ENCODE data around the gene TRAT1.

The TRAT1 gene

GRCh38 chr3:108833611-108834010 lies 11.0 kb downstream of the TRAT1 start:
- TF ChIP-seq, protein P1, sequence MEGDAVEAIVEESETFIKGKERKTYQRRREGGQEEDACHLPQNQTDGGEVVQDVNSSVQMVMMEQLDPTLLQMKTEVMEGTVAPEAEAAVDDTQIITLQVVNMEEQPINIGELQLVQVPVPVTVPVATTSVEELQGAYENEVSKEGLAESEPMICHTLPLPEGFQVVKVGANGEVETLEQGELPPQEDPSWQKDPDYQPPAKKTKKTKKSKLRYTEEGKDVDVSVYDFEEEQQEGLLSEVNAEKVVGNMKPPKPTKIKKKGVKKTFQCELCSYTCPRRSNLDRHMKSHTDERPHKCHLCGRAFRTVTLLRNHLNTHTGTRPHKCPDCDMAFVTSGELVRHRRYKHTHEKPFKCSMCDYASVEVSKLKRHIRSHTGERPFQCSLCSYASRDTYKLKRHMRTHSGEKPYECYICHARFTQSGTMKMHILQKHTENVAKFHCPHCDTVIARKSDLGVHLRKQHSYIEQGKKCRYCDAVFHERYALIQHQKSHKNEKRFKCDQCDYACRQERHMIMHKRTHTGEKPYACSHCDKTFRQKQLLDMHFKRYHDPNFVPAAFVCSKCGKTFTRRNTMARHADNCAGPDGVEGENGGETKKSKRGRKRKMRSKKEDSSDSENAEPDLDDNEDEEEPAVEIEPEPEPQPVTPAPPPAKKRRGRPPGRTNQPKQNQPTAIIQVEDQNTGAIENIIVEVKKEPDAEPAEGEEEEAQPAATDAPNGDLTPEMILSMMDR (IDR thresholded peaks at IDR 0.05): no peak

GRCh38 chr3:108834551-108834950 lies 12.0 kb downstream of the TRAT1 start:
- TF ChIP-seq, protein P1 (IDR thresholded peaks at IDR 0.05): no peak

DNA sequence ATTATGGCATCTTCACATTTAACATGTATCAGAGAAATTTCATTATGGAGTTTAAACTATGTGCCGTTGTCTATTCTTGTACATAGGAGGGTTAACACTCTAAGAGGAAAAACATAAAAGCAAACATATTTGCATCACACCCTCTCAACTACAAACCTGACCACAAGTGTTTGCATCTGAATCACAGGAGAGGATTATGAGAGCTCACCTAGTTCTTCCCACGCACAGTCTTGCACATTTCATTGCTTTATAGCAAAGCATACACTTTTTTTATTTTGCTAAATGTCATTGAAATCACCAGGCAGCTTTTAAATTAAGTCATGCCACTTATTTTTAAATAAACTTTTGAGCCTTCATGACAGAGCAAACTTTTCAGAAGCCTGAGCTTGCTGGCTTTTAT lies 12.5 kb downstream of the TRAT1 start:
- TF ChIP-seq, protein P1 (IDR thresholded peaks at IDR 0.05): no peak

DNA sequence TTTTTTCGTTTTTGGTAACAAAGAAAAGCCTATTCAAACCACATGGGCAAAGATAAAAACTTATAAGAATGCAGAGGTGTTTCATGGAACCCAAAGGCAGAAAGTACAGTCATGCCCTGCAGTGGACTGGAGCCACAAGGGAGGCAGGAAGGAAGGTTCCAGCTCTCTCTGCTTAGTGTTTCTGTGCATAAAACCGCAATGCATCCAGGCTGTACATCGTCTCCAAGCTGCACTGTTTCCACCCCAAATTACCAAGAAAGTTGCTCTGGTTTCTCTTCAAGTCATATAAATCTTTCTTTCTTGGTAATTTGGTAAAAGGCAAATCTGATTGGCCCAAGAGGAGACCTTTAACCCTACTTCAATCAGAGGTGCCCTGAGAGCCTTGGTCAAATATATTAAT lies 15.8 kb downstream of the TRAT1 start:
- TF ChIP-seq, protein P1 (IDR thresholded peaks at IDR 0.05): no peak

DNA sequence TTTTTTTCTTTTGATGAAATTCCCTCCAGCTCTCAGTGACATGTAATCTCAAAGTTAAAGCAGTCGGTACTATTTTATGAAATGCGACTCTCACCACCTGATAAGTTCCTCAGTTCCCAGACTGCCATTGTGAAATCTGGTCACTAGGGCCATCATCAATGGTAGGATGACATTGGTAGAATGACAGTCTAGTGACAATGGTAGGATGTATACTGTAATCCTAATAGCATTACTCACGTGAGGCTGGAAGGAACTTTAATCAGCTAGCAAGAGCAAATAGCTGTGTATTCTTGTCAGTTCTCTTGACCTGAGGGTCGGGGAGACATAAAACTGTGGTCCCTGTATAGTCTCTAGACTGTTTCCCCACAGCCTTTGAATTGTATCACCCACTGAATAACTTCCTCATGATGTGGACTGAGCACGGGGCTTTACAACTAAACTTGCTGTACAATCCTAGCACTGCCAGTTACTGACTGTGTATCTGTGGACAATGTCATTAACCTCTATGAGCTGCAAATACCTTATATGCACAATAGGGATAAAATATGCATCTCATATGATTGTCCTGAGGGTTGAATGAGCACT lies 23.2 kb downstream of the TRAT1 start:
- TF ChIP-seq, protein P1 (IDR thresholded peaks at IDR 0.05): no peak

DNA sequence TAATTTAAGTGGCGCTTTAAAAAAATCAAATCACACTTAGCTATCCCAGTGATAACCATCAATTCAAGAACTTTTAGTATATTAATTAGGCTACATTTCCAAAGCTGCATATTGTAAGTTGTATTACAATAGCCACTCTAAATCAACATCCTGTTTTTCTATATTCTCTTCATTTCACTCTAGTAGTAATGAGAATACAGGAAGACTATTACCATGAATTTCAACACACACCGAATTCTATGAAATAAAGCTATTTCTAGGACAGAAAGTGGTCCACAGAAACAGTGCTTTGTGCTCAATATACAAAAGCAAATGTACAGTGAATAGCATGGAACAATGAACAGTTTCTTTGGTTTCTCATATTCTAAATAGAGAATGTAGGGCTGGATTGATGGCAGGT lies 24.6 kb downstream of the TRAT1 start:
- TF ChIP-seq, protein P1 (IDR thresholded peaks at IDR 0.05): no peak

DNA sequence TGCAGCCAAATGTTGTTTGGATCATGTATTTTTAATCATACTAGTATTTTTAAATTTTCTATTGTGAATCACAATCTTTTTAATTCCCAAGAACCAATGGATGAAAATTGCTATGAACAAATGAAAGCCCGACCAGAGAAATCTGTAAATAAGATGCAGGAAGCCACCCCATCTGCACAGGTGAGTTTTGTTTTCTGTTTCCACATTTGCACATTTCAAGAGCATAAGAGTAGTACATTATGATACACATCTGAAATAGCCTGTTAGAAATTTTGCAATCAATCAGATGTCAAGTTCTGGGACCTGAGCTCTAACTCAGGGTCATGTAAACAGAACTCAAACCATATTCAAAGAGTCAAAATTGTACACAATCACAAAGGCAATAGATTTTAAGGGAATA lies 26.5 kb downstream of the TRAT1 start:
- TF ChIP-seq, protein P1 (IDR thresholded peaks at IDR 0.05): no peak

DNA sequence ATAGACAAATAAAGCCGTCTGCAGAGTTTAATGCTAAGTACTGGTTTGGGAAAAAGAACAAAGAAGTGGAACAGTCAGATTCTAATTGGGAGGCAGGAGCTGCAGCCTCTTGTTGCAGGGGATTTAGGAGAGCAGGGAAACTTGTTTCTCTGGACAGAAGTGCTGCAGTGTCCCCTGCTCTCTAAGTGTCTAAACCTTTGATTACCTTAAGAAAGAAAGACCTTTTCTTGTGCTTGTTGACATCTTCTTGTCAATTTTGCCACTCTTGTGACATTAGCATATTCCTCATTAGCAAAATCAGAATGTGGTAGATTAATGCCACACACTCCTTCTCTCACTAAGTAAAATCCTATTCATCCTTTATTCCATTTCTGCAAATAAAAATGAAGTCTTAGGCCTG lies 38.8 kb downstream of the TRAT1 start:
- TF ChIP-seq, protein P1 (IDR thresholded peaks at IDR 0.05): no peak

Data from LNCAP (cell line).